KMS-11 (cell line): ENCODE results near the gene PDCD1.

Experiments used
- H2AFZ ChIP-seq: fragments of 200-600 bp; sonication (generic); 2 replicates; pipeline ENCODE4 v1.6.1; 2016; ENCODE audit warnings: antibody characterized with exemption, mixed run types, low read depth
- H3K27ac ChIP-seq: fragments of 200-600 bp; sonication (generic); 2 replicates; pipeline ENCODE4 v1.6.1; 2016; ENCODE audit warnings: mild to moderate bottlenecking, mixed run types
- H3K27me3 ChIP-seq: fragments of 200-600 bp; sonication (generic); 2 replicates; pipeline ENCODE4 v1.6.1; 2017; ENCODE audit warnings: mild to moderate bottlenecking, low read depth, mixed run types, moderate library complexity; ENCODE audit not compliant: insufficient read depth
- H3K36me3 ChIP-seq: fragments of 200-600 bp; sonication (generic); 2 replicates; pipeline ENCODE4 v1.6.1; 2017; ENCODE audit warnings: mild to moderate bottlenecking, mixed run types; ENCODE audit not compliant: insufficient read depth
- H3K4me1 ChIP-seq: fragments of 200-600 bp; sonication (generic); 2 replicates; pipeline ENCODE4 v1.6.1; 2016; ENCODE audit warnings: mild to moderate bottlenecking, low read depth, mixed run types; ENCODE audit not compliant: poor library complexity, severe bottlenecking
- H3K4me2 ChIP-seq: fragments of 200-600 bp; sonication (generic); 2 replicates; pipeline ENCODE4 v1.7.0; 2016; ENCODE audit warnings: mild to moderate bottlenecking, mixed run types
- H3K4me3 ChIP-seq: fragments of 200-600 bp; sonication (generic); IDR thresholded peaks from 2 replicates; pipeline ENCODE4 v1.6.1; 2017; ENCODE audit warnings: low read depth, low read length, mixed read lengths; ENCODE audit not compliant: insufficient read depth
- H3K79me2 ChIP-seq: fragments of 200-600 bp; sonication (generic); 2 replicates; pipeline ENCODE4 v1.6.1; 2016; ENCODE audit warnings: low read depth, mixed run types; ENCODE audit not compliant: insufficient read depth
- H3K9ac ChIP-seq: fragments of 200-600 bp; sonication (generic); 2 replicates; pipeline ENCODE4 v1.6.1; 2016; ENCODE audit warnings: mild to moderate bottlenecking, mixed run types
- H4K20me1 ChIP-seq: fragments of 200-600 bp; sonication (generic); 2 replicates; pipeline ENCODE4 v1.6.1; 2016; ENCODE audit warnings: mild to moderate bottlenecking, mixed run types; ENCODE audit not compliant: insufficient read depth
- CTCF ChIP-seq: fragments of 200-600 bp; sonication (generic); conservative IDR thresholded peaks from 2 replicates; pipeline ENCODE4 v1.6.1; 2017; ENCODE audit warnings: low read depth, mild to moderate bottlenecking, antibody characterized with exemption, low read length, moderate library complexity, mixed read lengths

The PDCD1 gene

GRCh38 chr2:241852981-241853631 is 5.6 kb downstream of the PDCD1 start:
- no peak overlapping the region for H3K9ac ChIP-seq
- H3K79me2 ChIP-seq, result no peaks in the 10 kb centered on the region
- TF ChIP-seq CTCF, result no peak
- no peaks in the 10 kb centered on the region for H3K36me3 ChIP-seq
- no peak overlapping the region for H3K27ac ChIP-seq
- no peak overlapping the region for H3K4me3 ChIP-seq
- no peak overlapping the region for H3K4me2 ChIP-seq
- H4K20me1 ChIP-seq, result no peaks in the 10 kb centered on the region
- H3K27me3 ChIP-seq, result peaks cover 37% of the 10 kb centered on the region; the same call in 1 of the 2 replicates
- H3K4me1 ChIP-seq, result no peaks in the 10 kb centered on the region
- H2AFZ ChIP-seq, result no peak overlapping the region

GRCh38 chr2:241852116-241852980 is 6.3 kb downstream of the PDCD1 start:
- Histone ChIP-seq H3K27me3 (peaks cover 37% of the 10 kb centered on the region; the same call in 1 of the 2 replicates), H2AFZ (no peak overlapping the region), H3K9ac (no peak overlapping the region), H3K4me1 (no peaks in the 10 kb centered on the region), H3K27ac (no peak overlapping the region), H3K4me2 (no peak overlapping the region), H3K4me3 (no peak overlapping the region), H3K79me2 (no peaks in the 10 kb centered on the region), H4K20me1 (no peaks in the 10 kb centered on the region), H3K36me3 (no peaks in the 10 kb centered on the region)
- no peak for TF ChIP-seq CTCF

DNA sequence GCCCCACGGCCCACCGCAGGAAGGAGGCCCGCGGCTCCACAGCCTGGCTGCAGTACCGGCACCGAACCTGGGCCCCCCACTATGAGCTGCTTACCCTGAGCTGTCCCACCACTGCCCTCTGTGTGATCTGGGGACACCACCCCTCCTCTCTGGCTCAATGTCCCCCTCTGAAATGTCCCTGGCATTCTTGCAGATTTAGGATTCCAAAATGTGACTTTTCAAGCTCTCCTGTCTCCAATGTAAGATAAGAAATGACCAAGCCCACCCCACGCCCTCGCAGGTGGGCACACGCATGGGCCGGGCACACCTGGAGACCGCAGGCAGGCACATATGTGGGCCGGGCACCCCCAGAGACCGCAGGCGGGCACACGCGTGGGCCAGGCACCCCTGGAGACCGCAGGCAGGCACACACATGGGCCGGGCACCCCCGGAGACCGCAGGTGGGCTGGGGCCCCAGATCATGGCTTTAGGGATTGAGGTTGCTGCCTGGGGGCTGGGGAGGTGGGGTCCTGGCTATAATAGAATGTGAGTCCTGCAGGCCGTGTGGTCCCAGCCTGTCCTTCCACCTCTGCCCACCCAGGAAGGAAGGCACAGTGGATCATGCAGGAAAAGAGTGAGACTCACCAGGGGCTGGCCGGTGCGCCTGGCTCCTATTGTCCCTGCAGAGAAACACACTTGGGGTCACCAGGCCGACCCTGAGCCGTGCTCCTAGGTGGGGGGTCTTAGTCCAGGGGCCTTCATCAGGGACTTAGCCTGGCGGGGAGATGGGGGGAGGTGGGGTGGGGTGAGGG is 7.2 kb downstream of the PDCD1 start:
- Histone ChIP-seq H3K27ac (no peak overlapping the region), H3K9ac (no peak overlapping the region), H3K4me1 (no peaks in the 10 kb centered on the region), H2AFZ (no peak overlapping the region), H3K36me3 (no peaks in the 10 kb centered on the region), H3K4me3 (no peak overlapping the region), H4K20me1 (no peaks in the 10 kb centered on the region), H3K4me2 (no peak overlapping the region), H3K27me3 (peaks cover 36% of the 10 kb centered on the region; the same call in 1 of the 2 replicates), H3K79me2 (no peaks in the 10 kb centered on the region)
- no peak for TF ChIP-seq CTCF

DNA sequence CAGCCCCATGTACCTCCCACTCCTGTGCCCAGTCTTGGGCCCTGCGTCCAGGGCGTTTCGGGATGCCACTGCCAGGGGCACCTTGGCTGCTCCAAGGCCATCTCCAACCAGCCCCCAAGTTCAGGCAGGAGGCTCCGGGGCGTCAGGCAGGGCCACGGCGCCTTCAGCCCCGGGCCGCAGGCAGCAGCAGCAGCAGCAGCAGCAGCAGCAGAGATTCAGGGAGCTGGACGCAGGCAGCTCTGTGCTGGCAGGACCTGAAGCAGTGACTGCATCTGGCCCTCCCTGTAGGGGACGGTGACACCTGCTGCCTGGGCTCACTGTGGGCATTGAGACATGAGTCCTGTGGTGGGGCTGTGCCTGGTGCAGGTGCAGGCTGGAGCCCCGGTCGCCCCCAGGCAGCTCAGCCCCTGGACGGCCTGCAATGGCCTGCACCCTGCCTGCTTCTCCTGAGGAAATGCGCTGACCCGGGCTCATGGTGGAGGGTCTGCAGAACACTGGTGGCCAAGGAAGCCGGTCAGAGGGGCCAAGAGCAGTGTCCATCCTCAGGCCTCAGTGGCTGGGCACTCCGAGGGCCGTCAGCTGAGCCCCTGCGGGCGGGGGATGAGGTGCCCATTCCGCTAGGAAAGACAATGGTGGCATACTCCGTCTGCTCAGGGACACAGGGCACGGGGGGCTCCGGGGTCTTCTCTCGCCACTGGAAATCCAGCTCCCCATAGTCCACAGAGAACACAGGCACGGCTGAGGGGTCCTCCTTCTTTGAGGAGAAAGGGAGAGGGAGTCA is 8.0 kb downstream of the PDCD1 start:
- Histone ChIP-seq H3K79me2 (no peaks in the 10 kb centered on the region), H3K4me2 (no peak overlapping the region), H3K27me3 (peaks cover 34% of the 10 kb centered on the region; the same call in 1 of the 2 replicates), H3K4me3 (no peak overlapping the region), H3K9ac (no peak overlapping the region), H3K27ac (no peak overlapping the region), H3K36me3 (no peaks in the 10 kb centered on the region), H3K4me1 (no peaks in the 10 kb centered on the region), H2AFZ (no peak overlapping the region), H4K20me1 (no peaks in the 10 kb centered on the region)
- TF ChIP-seq CTCF, result no peak
